Activated CD4-positive, alpha-beta T cell treated with anti-CD3 and anti-CD28 coated beads for 1 hour (primary cell): ENCODE results near the gene STEAP2.
"Not testable (repeated sequence)": the region's sequence is repeated elsewhere in the genome, so short reads cannot be mapped to it uniquely, and the experiment has no call there.

Source experiments
- DNase-seq: peaks from one replicate; pipeline ENCODE4 v3.0.0-alpha.2; 2020

STEAP2 gene

GRCh38 chr7:90211391-90212148 lies at the start of gene STEAP2:
Gene STEAP2, plus strand, starts transcription at chr7:90211740. Its CDS starts 13,343 bp downstream, at chr7:90225083.
- no peak for DNase-seq

GRCh38 chr7:90163534-90163933 lies 48.0 kb upstream of the STEAP2 start:
- no peak for DNase-seq

GRCh38 chr7:90165724-90166123 lies 45.8 kb upstream of the STEAP2 start:
- no peak for DNase-seq

GRCh38 chr7:90166153-90166552 lies 45.4 kb upstream of the STEAP2 start:
- no peak for DNase-seq

- no peak for DNase-seq
Observed at GRCh38 chr7:90167361-90167760, 44.2 kb upstream of the STEAP2 start.

GRCh38 chr7:90169891-90170290 lies 41.6 kb upstream of the STEAP2 start:
- no peak for DNase-seq

GRCh38 chr7:90172121-90172520 lies 39.4 kb upstream of the STEAP2 start:
- no peak for DNase-seq

GRCh38 chr7:90172624-90173023 lies 38.9 kb upstream of the STEAP2 start:
- no peak for DNase-seq

- DNase-seq = no peak
Observed at GRCh38 chr7:90173127-90173844, 38.3 kb upstream of the STEAP2 start.

- no peak for DNase-seq
Observed at GRCh38 chr7:90175667-90176066, 35.9 kb upstream of the STEAP2 start.

GRCh38 chr7:90176195-90176594 lies 35.3 kb upstream of the STEAP2 start:
- no peak for DNase-seq

- DNase-seq = no peak
Observed at GRCh38 chr7:90178166-90178565, 33.4 kb upstream of the STEAP2 start.

- no peak for DNase-seq
Observed at GRCh38 chr7:90178679-90179278, 32.8 kb upstream of the STEAP2 start.

- DNase-seq = no peak
Observed at GRCh38 chr7:90180011-90180585, 31.4 kb upstream of the STEAP2 start.

- DNase-seq = no peak
Observed at GRCh38 chr7:90180649-90181048, 30.9 kb upstream of the STEAP2 start.

GRCh38 chr7:90181485-90181884 lies 30.1 kb upstream of the STEAP2 start:
- no peak for DNase-seq

- not testable (repeated sequence) for DNase-seq
Observed at GRCh38 chr7:90186290-90186689, 25.2 kb upstream of the STEAP2 start.

- no peak for DNase-seq
Observed at GRCh38 chr7:90187507-90188050, 24.0 kb upstream of the STEAP2 start.

- DNase-seq = no peak
Observed at GRCh38 chr7:90188281-90188680, 23.3 kb upstream of the STEAP2 start.

- DNase-seq = no peak
Observed at GRCh38 chr7:90190995-90191394, 20.5 kb upstream of the STEAP2 start.

- no peak for DNase-seq
Observed at GRCh38 chr7:90191648-90192047, 19.9 kb upstream of the STEAP2 start.

GRCh38 chr7:90192876-90193750 lies 18.4 kb upstream of the STEAP2 start:
- DNase-seq = no peak
